H1 (cell line): ENCODE measurements around the gene PEX12. TPM values are rescaled to one million over a fixed set of nuclear protein-coding genes. Genes with fewer than 3 reads are reported as not detected.

Source experiments
- CTCF ChIA-PET: fragments of 300-600 bp; sonication (Branson Sonifier 250); formaldehyde crosslinking; loops from one replicate; lab custom pipeline; 2021; ENCODE audit not compliant: partially characterized antibody; lab: Charles Lee
- POLR2A ChIA-PET: fragments of 300-600 bp; sonication (Branson Sonifier 250); formaldehyde crosslinking; loops from one replicate; lab custom pipeline; 2021; ENCODE audit warnings: inconsistent platforms; ENCODE audit not compliant: partially characterized antibody; lab: Charles Lee
- DNase-seq, 2 experiments: peaks; one replicate each; pipeline versions ENCODE4 v3.0.0 to v3.0.0-alpha.2; 2010 to 2022; ENCODE audit warnings: low spot score in 2 of 2, low read depth in 1 of 2, mixed read lengths in 1 of 2
- FAIRE-seq: peaks from 2 replicates; lab custom pipeline; 2011; peaks lifted over from hg19 to GRCh38; lab: Jason Lieb, UNC
- H2AFZ ChIP-seq: 2 replicates; pipeline ENCODE4 v1.8.1; 2012; ENCODE audit warnings: low read length, inconsistent platforms
- H2AK5ac ChIP-seq: 2 replicates; pipeline ENCODE4 v1.6.1; 2013; ENCODE audit warnings: low read depth, low read length
- H2BK120ac ChIP-seq: replicated peaks from 2 replicates; pipeline ENCODE3; 2013; ENCODE audit warnings: low read depth, low read length, inconsistent platforms
- H2BK12ac ChIP-seq: 2 replicates; pipeline ENCODE4 v1.6.1; 2013; ENCODE audit warnings: low read depth, low read length
- H2BK15ac ChIP-seq: 2 replicates; pipeline ENCODE4 v1.6.1; 2013; ENCODE audit warnings: low read length
- H2BK20ac ChIP-seq: 2 replicates; pipeline ENCODE4 v1.6.1; 2013; ENCODE audit warnings: low read length
- H2BK5ac ChIP-seq: 2 replicates; pipeline ENCODE4 v1.6.1; 2013; ENCODE audit warnings: low read depth, low read length
- H3K14ac ChIP-seq: 2 replicates; pipeline ENCODE4 v1.6.1; 2013; ENCODE audit warnings: inconsistent platforms; ENCODE audit not compliant: insufficient read length
- H3K18ac ChIP-seq: 2 replicates; pipeline ENCODE4 v1.6.1; 2013; ENCODE audit warnings: low read length; ENCODE audit errors: extremely low read depth
- H3K23ac ChIP-seq: 2 replicates; pipeline ENCODE4 v1.6.1; 2013; ENCODE audit warnings: inconsistent platforms; ENCODE audit not compliant: insufficient read length
- H3K23me2 ChIP-seq: 2 replicates; pipeline ENCODE4 v1.6.1; 2013; ENCODE audit warnings: low read depth, low read length
- H3K27ac ChIP-seq: 2 replicates; pipeline ENCODE4 v1.6.1; 2011; ENCODE audit warnings: low read depth, low read length, inconsistent platforms
- H3K27me3 ChIP-seq, 4 experiments: replicated peaks in 1 of 4; 1 replicate in 1 of 4; 2 replicates in 3 of 4; pipeline versions ENCODE4 v1.6.1 to v1.8.1; 2011 to 2013; ENCODE audit warnings: low read length in 3 of 4, mild to moderate bottlenecking in 3 of 4, inconsistent platforms in 2 of 4, mixed read lengths in 2 of 4, moderate library complexity in 1 of 4; ENCODE audit not compliant: control insufficient read depth in 3 of 4, insufficient read depth in 3 of 4; ENCODE audit errors: extremely low read depth in 1 of 4
- H3K36me3 ChIP-seq, 4 experiments: 2 replicates each; pipeline versions ENCODE4 v1.6.1 to v1.8.1; 2011 to 2013; ENCODE audit warnings: mild to moderate bottlenecking in 4 of 4, low read length in 3 of 4, moderate library complexity in 2 of 4, control low read depth in 1 of 4, inconsistent platforms in 1 of 4; ENCODE audit not compliant: insufficient read depth in 4 of 4, control insufficient read depth in 2 of 4
- H3K4ac ChIP-seq: replicated peaks from 2 replicates; pipeline ENCODE3; 2013; ENCODE audit warnings: low read length, low read depth, mixed read lengths, inconsistent platforms; ENCODE audit not compliant: insufficient read length
- H3K4me1 ChIP-seq, 4 experiments: replicated peaks in 1 of 4; 1 replicate in 1 of 4; 2 replicates in 3 of 4; pipeline versions ENCODE4 v1.6.1 to v1.8.1; 2011 to 2013; ENCODE audit warnings: low read length in 3 of 4, inconsistent platforms in 2 of 4, mixed read lengths in 1 of 4; ENCODE audit not compliant: insufficient read depth in 4 of 4, control insufficient read depth in 3 of 4
- H3K4me2 ChIP-seq, 2 experiments: 2 replicates each; pipeline versions ENCODE4 v1.6.1 to v1.8.1; 2011 to 2013; ENCODE audit warnings: low read depth in 2 of 2, low read length in 2 of 2, control low read depth in 1 of 2, inconsistent platforms in 1 of 2, mild to moderate bottlenecking in 1 of 2; ENCODE audit not compliant: insufficient read depth in 1 of 2
- H3K4me3 ChIP-seq, 4 experiments: fragments of 200-600, 300-600 bp in 1 of 4; sonication (generic), shearing (Covaris generic), sonication (Bioruptor Twin) in 1 of 4; 2 replicates each; pipeline versions ENCODE4 v1.5.1 to v1.8.1; 2011 to 2016; ENCODE audit warnings: low read length in 4 of 4, low read depth in 3 of 4, control low read depth in 2 of 4, inconsistent platforms in 2 of 4, mild to moderate bottlenecking in 2 of 4, mixed read lengths in 1 of 4, moderate library complexity in 1 of 4; ENCODE audit not compliant: insufficient read depth in 2 of 4; ENCODE audit errors: extremely low read depth in 1 of 4
- H3K56ac ChIP-seq: replicated peaks from 2 replicates; pipeline ENCODE3; 2013; ENCODE audit warnings: low read depth, mild to moderate bottlenecking, mixed read lengths, low read length, inconsistent platforms; ENCODE audit not compliant: insufficient read length
- H3K79me1 ChIP-seq: 2 replicates; pipeline ENCODE4 v1.6.1; 2013; ENCODE audit warnings: low read depth, low read length, control low read depth
- H3K79me2 ChIP-seq, 2 experiments: 2 replicates each; pipeline versions ENCODE4 v1.6.1 to v1.8.1; 2012 to 2013; ENCODE audit warnings: low read length in 2 of 2, mild to moderate bottlenecking in 2 of 2, inconsistent platforms in 1 of 2; ENCODE audit not compliant: insufficient read depth in 2 of 2, control insufficient read depth in 1 of 2
- H3K9ac ChIP-seq, 4 experiments: replicated peaks in 1 of 4; 1 replicate in 1 of 4; 2 replicates in 3 of 4; pipeline versions ENCODE4 v1.6.1 to v1.8.1; 2011 to 2013; ENCODE audit warnings: low read depth in 3 of 4, low read length in 3 of 4, control low read depth in 2 of 4, mild to moderate bottlenecking in 2 of 4, moderate library complexity in 2 of 4, inconsistent platforms in 1 of 4; ENCODE audit errors: extremely low read depth in 1 of 4
- H3K9me3 ChIP-seq, 2 experiments: 2 replicates each; pipeline versions ENCODE4 v1.6.1 to v1.8.1; 2012 to 2013; ENCODE audit warnings: mild to moderate bottlenecking in 2 of 2, moderate library complexity in 2 of 2, control low read depth in 1 of 2, inconsistent platforms in 1 of 2, low read depth in 1 of 2, low read length in 1 of 2, mixed read lengths in 1 of 2; ENCODE audit not compliant: insufficient read depth in 2 of 2
- H4K20me1 ChIP-seq, 2 experiments: replicated peaks in 1 of 2; 2 replicates each; pipeline versions ENCODE3 to v1.8.1; 2011 to 2013; ENCODE audit warnings: inconsistent platforms in 2 of 2, low read length in 2 of 2, mild to moderate bottlenecking in 1 of 2; ENCODE audit not compliant: insufficient read depth in 2 of 2, control insufficient read depth in 1 of 2
- H4K5ac ChIP-seq: 2 replicates; pipeline ENCODE4 v1.6.1; 2013; ENCODE audit warnings: low read length, low read depth, mixed read lengths, inconsistent platforms; ENCODE audit not compliant: insufficient read length
- H4K8ac ChIP-seq: 2 replicates; pipeline ENCODE4 v1.8.0; 2013; ENCODE audit warnings: mild to moderate bottlenecking, moderate library complexity, low read length, inconsistent platforms; ENCODE audit not compliant: insufficient read depth; ENCODE audit errors: extremely low read depth
- H4K91ac ChIP-seq: replicated peaks from 2 replicates; pipeline ENCODE3; 2013; ENCODE audit warnings: low read length, mixed read lengths, inconsistent platforms; ENCODE audit not compliant: insufficient read length
- CBX5 ChIP-seq: fragments of 300-800, 300-1000 bp; sonication (generic); IDR thresholded peaks from 2 replicates; pipeline ENCODE4 v1.7.1; 2016; ENCODE audit warnings: antibody characterized with exemption, low read length, low read depth
- E2F6 ChIP-seq: IDR thresholded peaks from 2 replicates; pipeline ENCODE4 v1.6.1; 2012; ENCODE audit warnings: inconsistent platforms
- GABPA ChIP-seq: IDR thresholded peaks from 2 replicates; pipeline ENCODE4 v1.6.1; 2011; ENCODE audit warnings: mild to moderate bottlenecking, low read length, moderate library complexity, borderline replicate concordance; ENCODE audit not compliant: insufficient read depth
- HDAC2 ChIP-seq, 2 experiments: fragments of 300-600 bp in 1 of 2; sonication (generic) in 1 of 2; IDR thresholded peaks; 2 replicates each; pipeline ENCODE4 v1.6.1; 2011 to 2012; ENCODE audit warnings: low read depth in 2 of 2, low read length in 2 of 2, mild to moderate bottlenecking in 2 of 2, moderate library complexity in 2 of 2, borderline replicate concordance in 1 of 2, inconsistent platforms in 1 of 2
- HDAC6 ChIP-seq: IDR thresholded peaks from one replicate; pipeline ENCODE4 v1.7.1; 2012; ENCODE audit warnings: low read depth, mild to moderate bottlenecking, inconsistent platforms, low read length, moderate library complexity
- JUN ChIP-seq: IDR thresholded peaks from 2 replicates; pipeline ENCODE4 v1.6.1; 2011; ENCODE audit warnings: low read depth, mild to moderate bottlenecking, improper control_type of control experiment, low read length
- NRF1 ChIP-seq: IDR thresholded peaks from 2 replicates; pipeline ENCODE4 v1.6.1; 2011; ENCODE audit warnings: mild to moderate bottlenecking, low read depth, low read length, improper control_type of control experiment
- POLR2A ChIP-seq, 2 experiments: IDR thresholded peaks; 1 replicate in 1 of 2; 2 replicates in 1 of 2; pipeline ENCODE4 v1.6.1; 2011; ENCODE audit warnings: low read depth in 2 of 2, low read length in 2 of 2, mild to moderate bottlenecking in 2 of 2; ENCODE audit errors: control extremely low read depth in 1 of 2
- POU5F1 ChIP-seq: IDR thresholded peaks from 2 replicates; pipeline ENCODE4 v1.6.1; 2011; ENCODE audit warnings: low read depth, mild to moderate bottlenecking, low read length, moderate library complexity
- RXRA ChIP-seq: IDR thresholded peaks from 2 replicates; pipeline ENCODE4 v1.6.1; 2011; ENCODE audit warnings: low read depth, mild to moderate bottlenecking, low read length, moderate library complexity; ENCODE audit not compliant: insufficient read depth
- SP1 ChIP-seq: IDR thresholded peaks from 2 replicates; pipeline ENCODE4 v1.6.1; 2011; ENCODE audit warnings: low read depth, low read length
- TCF12 ChIP-seq: IDR thresholded peaks from 2 replicates; pipeline ENCODE4 v1.6.1; 2011; ENCODE audit warnings: low read depth, mild to moderate bottlenecking, low read length
- USF2 ChIP-seq: IDR thresholded peaks from 2 replicates; pipeline ENCODE4 v1.6.1; 2011; ENCODE audit warnings: low read length, improper control_type of control experiment
- ZNF274 ChIP-seq: IDR thresholded peaks from 2 replicates; pipeline ENCODE4 v1.7.0; 2012; ENCODE audit warnings: low read length, borderline replicate concordance; ENCODE audit errors: extremely low read depth
- polyA plus RNA-seq, 7 experiments: library from polyadenylated mRNA; depleted of rRNA in 3 of 7; stranded (reverse) in 5 of 7; unstranded in 2 of 7; fragments of >200 nt in 5 of 7; fragments of 200-250 nt in 2 of 7; gene quantifications; 1 replicate in 5 of 7; 2 replicates in 1 of 7; 4 replicates in 1 of 7; pipeline versions ENCODE4 v1.2.1 to v1.2.3, GENCODE V29; 2011 to 2013; ENCODE audit warnings: missing spikeins in 2 of 7, mixed read lengths in 2 of 7
- total RNA-seq: library from RNA; stranded (reverse); fragmentation: NEBNext Ultra II Directional; extraction: Animal tissue kit (Norgen Biotek cat#: 25700); gene quantifications from 2 replicates; pipeline ENCODE4 v1.2.1, GENCODE V29; 2021

Gene PEX12
- total and polyA plus RNA-seq, 2 of the 8 experiments (the other 6 are each of a cell fraction or from before 2014, with no cell fraction given) = 3.0 to 5.9 TPM

- H4K8ac ChIP-seq = no peak overlapping the region
- no peak overlapping the region for H4K91ac ChIP-seq
- no peak overlapping the region for H3K18ac ChIP-seq
- H3K4me2 ChIP-seq = no peak overlapping the region
- no peak overlapping the region for H3K4ac ChIP-seq
- no peak overlapping the region for H3K9ac ChIP-seq
- no peak overlapping the region for H2BK20ac ChIP-seq
- H3K23ac ChIP-seq = no peak overlapping the region
- H2BK12ac ChIP-seq = no peak overlapping the region
- no peaks in the 10 kb centered on the region for H3K9me3 ChIP-seq
- no peak overlapping the region for H3K4me3 ChIP-seq
- H3K79me2 ChIP-seq = no peaks in the 10 kb centered on the region
- no peaks in the 10 kb centered on the region for H3K27me3 ChIP-seq
- no peak overlapping the region for H4K5ac ChIP-seq
- no peak for DNase-seq
- no peak overlapping the region for H3K56ac ChIP-seq
- no peak overlapping the region for H2BK120ac ChIP-seq
- peaks cover 0 to 4% (median 2%) of the 10 kb centered on the region in 4 experiments; a peak in 2 of 8 replicates for H3K36me3 ChIP-seq
- H2BK15ac ChIP-seq = no peak overlapping the region
- CTCF ChIA-PET = interaction anchor here (1.1 to 1.6 kb wide), 2 partner anchors 129 to 186 kb away, joined by 3 to 4 read pairs; no protein-coding TSS in a partner anchor
- no peak for FAIRE-seq
- H2AK5ac ChIP-seq = no peak overlapping the region
- no peak overlapping the region for H2AFZ ChIP-seq
- peaks cover 0 to 1% of the 10 kb centered on the region in 2 experiments for H4K20me1 ChIP-seq
- H2BK5ac ChIP-seq = no peak overlapping the region
- no peak overlapping the region for H3K14ac ChIP-seq
- POLR2A ChIA-PET = interaction anchor here (1.2 kb wide), 1 partner anchor 42 kb away, joined by 5 read pairs; no protein-coding TSS in a partner anchor
- H3K79me1 ChIP-seq = no peaks in the 10 kb centered on the region
- H3K27ac ChIP-seq = no peak overlapping the region
- no peaks in the 10 kb centered on the region for H3K4me1 ChIP-seq
- no peaks in the 10 kb centered on the region for H3K23me2 ChIP-seq
- TF ChIP-seq E2F6 (no peak), RXRA (no peak), USF2 (no peak), CBX5 (no peak), TCF12 (no peak), POU5F1 (no peak), POLR2A (IDR thresholded peaks at IDR 0.05; ENCODE audit: control extremely low read depth in 1 of 2, low read depth in 2 of 2, low read length in 2 of 2) (no peak), HDAC2 (IDR thresholded peaks at IDR 0.05; ENCODE audit: borderline replicate concordance in 1 of 2, low read depth in 2 of 2, low read length in 2 of 2) (no peak), GABPA (no peak), JUN (no peak), HDAC6 (no peak), NRF1 (no peak), ZNF274 (no peak), SP1 (no peak)
These were observed 40.3 kb upstream of the PEX12 start for GRCh38 chr17:35618628-35619027.
